HEK293T (cell line): ENCODE measurements around the gene RTN4RL1.

Experiments used
- ARNT ChIP-seq: fragments of 450-650 bp; IDR thresholded peaks from 2 replicates; pipeline ENCODE4 v1.6.1; 2017; ENCODE audit warnings: mild to moderate bottlenecking
- ELF4 ChIP-seq: fragments of 450-650 bp; IDR thresholded peaks from 2 replicates; pipeline ENCODE4 v1.6.1; 2017; ENCODE audit warnings: antibody characterized with exemption
- FOXA1 ChIP-seq: fragments of 450-650 bp; IDR thresholded peaks from 2 replicates; pipeline ENCODE4 v1.6.1; 2016; ENCODE audit warnings: mild to moderate bottlenecking
- NFRKB ChIP-seq: fragments of 450-650 bp; IDR thresholded peaks from 2 replicates; pipeline ENCODE4 v1.6.1; 2016; ENCODE audit warnings: mild to moderate bottlenecking, moderate library complexity
- SP1 ChIP-seq: fragments of 450-650 bp; IDR thresholded peaks from 2 replicates; pipeline ENCODE4 v1.6.1; 2017
- SUZ12 ChIP-seq: fragments of 450-650 bp; IDR thresholded peaks from 2 replicates; pipeline ENCODE4 v1.6.1; 2016; ENCODE audit warnings: mild to moderate bottlenecking
- ZNF384 ChIP-seq: fragments of 450-650 bp; IDR thresholded peaks from 2 replicates; pipeline ENCODE4 v1.6.1; 2016

DNA sequence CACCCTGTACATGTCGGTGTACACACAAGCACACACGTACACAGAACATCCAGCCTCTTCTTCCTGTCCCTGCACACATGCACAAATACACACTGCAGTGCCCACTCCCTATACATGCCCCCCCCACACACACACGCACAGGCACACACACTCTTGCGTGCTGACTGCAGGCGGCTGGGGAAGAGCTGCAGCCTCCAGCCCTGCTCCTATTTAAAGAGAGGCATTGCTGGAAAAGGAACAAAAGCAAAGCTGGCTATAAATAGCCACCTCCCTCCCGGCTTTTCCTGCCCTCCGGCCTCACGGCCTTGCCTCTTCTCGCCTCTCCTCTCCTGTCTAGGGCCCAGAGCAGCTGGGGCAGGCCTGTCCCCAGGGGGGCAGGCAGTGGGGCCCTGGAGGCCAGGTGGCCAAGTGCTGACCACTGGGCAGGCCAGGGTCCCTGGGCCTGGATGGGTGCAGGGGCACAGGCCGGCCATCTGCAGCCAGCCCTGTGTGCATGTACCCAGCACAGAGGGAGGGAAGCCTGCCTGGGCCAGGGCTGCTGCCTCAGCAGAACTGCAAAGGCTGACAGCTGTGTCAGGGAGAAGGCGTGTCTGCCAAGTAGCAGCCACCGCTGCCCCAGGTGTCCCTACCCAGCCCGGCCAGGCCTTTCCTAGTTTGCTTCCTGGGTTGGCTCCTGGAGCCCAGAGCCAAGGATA is 25.4 kb downstream of the RTN4RL1 start:
- TF ChIP-seq SUZ12, result no peak
- TF ChIP-seq ZNF384, result no peak
- no peak for TF ChIP-seq SP1
- no peak for TF ChIP-seq FOXA1
- no peak for TF ChIP-seq ELF4
- no peak for TF ChIP-seq NFRKB
- TF ChIP-seq ARNT, result no peak
